GM18526 (cell line): ENCODE measurements around the gene ABCC8.

Experiments used
- POLR2A ChIP-seq: IDR thresholded peaks from 3 replicates; pipeline ENCODE4 v1.6.1; 2011; ENCODE audit not compliant: insufficient read length; ENCODE audit errors: extremely low read depth

Gene ABCC8

GRCh38 chr11:17462940-17463339 lies 13.7 kb downstream of the ABCC8 start:
- TF ChIP-seq POLR2A: no peak

- TF ChIP-seq POLR2A: no peak
These were observed 16.2 kb downstream of the ABCC8 start for GRCh38 chr11:17460406-17460805.

GRCh38 chr11:17459236-17459896 lies 17.3 kb downstream of the ABCC8 start:
- no peak for TF ChIP-seq POLR2A

GRCh38 chr11:17458268-17458667 lies 18.4 kb downstream of the ABCC8 start:
- no peak for TF ChIP-seq POLR2A

GRCh38 chr11:17457396-17458173 lies 19.1 kb downstream of the ABCC8 start:
- TF ChIP-seq POLR2A: no peak

GRCh38 chr11:17452668-17453067 lies 24.0 kb downstream of the ABCC8 start:
- no peak for TF ChIP-seq POLR2A

- no peak for TF ChIP-seq POLR2A
These were observed 27.5 kb downstream of the ABCC8 start for GRCh38 chr11:17449158-17449557.

- TF ChIP-seq POLR2A: no peak
These were observed 30.2 kb downstream of the ABCC8 start for GRCh38 chr11:17446482-17446881.

- no peak for TF ChIP-seq POLR2A
These were observed 31.3 kb downstream of the ABCC8 start for GRCh38 chr11:17445240-17445795.

- TF ChIP-seq POLR2A: no peak
These were observed 32.5 kb downstream of the ABCC8 start for GRCh38 chr11:17443926-17444690.

- TF ChIP-seq POLR2A: no peak
These were observed 33.2 kb downstream of the ABCC8 start for GRCh38 chr11:17443423-17443822.

- no peak for TF ChIP-seq POLR2A
These were observed 33.6 kb downstream of the ABCC8 start for GRCh38 chr11:17443000-17443399.

- no peak for TF ChIP-seq POLR2A
These were observed 37.3 kb downstream of the ABCC8 start for GRCh38 chr11:17439316-17439782.

GRCh38 chr11:17437366-17437765 lies 39.3 kb downstream of the ABCC8 start:
- TF ChIP-seq POLR2A: no peak

GRCh38 chr11:17434108-17434507 lies 42.5 kb downstream of the ABCC8 start:
- no peak for TF ChIP-seq POLR2A

- no peak for TF ChIP-seq POLR2A
These were observed 44.6 kb downstream of the ABCC8 start for GRCh38 chr11:17432002-17432401.

- no peak for TF ChIP-seq POLR2A
These were observed 45.5 kb downstream of the ABCC8 start for GRCh38 chr11:17431139-17431538.
